Erythroblast (primary cell): ENCODE measurements around the gene TMEM131L.

Experiments used
- GATA1 ChIP-seq: IDR thresholded peaks from 2 replicates; pipeline ENCODE4 v1.6.1; 2011; ENCODE audit warnings: low read depth, mild to moderate bottlenecking, control low read depth, low read length, moderate library complexity
- POLR2A ChIP-seq: IDR thresholded peaks from 2 replicates; pipeline ENCODE4 v1.6.1; 2011; ENCODE audit warnings: mild to moderate bottlenecking, low read length

DNA sequence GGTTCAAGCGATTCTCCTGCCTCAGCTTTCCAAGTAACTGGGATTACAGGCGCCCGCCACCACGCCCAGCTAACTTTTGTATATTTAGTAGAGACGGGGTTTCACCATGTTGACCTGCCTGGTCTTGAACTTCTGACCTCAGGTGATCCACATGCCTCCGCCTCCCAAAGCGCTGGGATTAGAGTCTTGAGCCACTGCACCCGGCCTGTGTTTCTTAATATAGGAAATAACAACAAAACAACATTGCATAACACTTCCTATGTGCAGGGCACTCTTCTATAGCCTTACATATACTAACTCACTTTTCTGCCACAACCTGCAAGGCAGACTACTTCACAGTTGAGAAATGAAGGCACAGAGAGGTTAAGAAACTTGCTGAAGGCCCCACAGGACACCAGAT, 12.8 kb upstream of the TMEM131L start:
- TF ChIP-seq POLR2A (no peak), GATA1 (no peak)
